GM19240 (cell line): Measurements from ENCODE around the gene RPS6KA6.
"Not testable (repeated sequence)": the region's sequence is repeated elsewhere in the genome, so short reads cannot be mapped to it uniquely, and the experiment has no call there.

ENCODE experiments used
- DNase-seq: peaks from one replicate; pipeline ENCODE4 v3.0.0; 2011; ENCODE audit warnings: low spot score; ENCODE audit not compliant: insufficient read length

The RPS6KA6 gene

GRCh38 chrX:84165711-84166110, 22.3 kb downstream of the RPS6KA6 start:
- DNase-seq, result no peak

- DNase-seq, result no peak
These were observed 25.6 kb downstream of the RPS6KA6 start for GRCh38 chrX:84162401-84162800.

GRCh38 chrX:84161641-84162040, 26.4 kb downstream of the RPS6KA6 start:
- DNase-seq, result no peak

- DNase-seq, result no peak
These were observed 27.3 kb downstream of the RPS6KA6 start for GRCh38 chrX:84160736-84161135.

GRCh38 chrX:84156821-84157220, 31.2 kb downstream of the RPS6KA6 start:
- no peak for DNase-seq

GRCh38 chrX:84155938-84156337, 32.1 kb downstream of the RPS6KA6 start:
- no peak for DNase-seq

GRCh38 chrX:84153538-84153937, 34.5 kb downstream of the RPS6KA6 start:
- DNase-seq, result no peak

- DNase-seq, result no peak
These were observed 43.0 kb downstream of the RPS6KA6 start for GRCh38 chrX:84144991-84145390.

- DNase-seq, result no peak
These were observed 43.7 kb downstream of the RPS6KA6 start for GRCh38 chrX:84144281-84144680.

- DNase-seq, result no peak
These were observed 55.0 kb downstream of the RPS6KA6 start for GRCh38 chrX:84133023-84133422.

GRCh38 chrX:84123585-84123984, 64.4 kb downstream of the RPS6KA6 start:
- no peak for DNase-seq

- no peak for DNase-seq
These were observed 69.2 kb downstream of the RPS6KA6 start for GRCh38 chrX:84118769-84119168.

- no peak for DNase-seq
These were observed 69.7 kb downstream of the RPS6KA6 start for GRCh38 chrX:84118315-84118714.

GRCh38 chrX:84108584-84108983, 79.4 kb downstream of the RPS6KA6 start:
- DNase-seq, result no peak

GRCh38 chrX:84099120-84099519, 88.9 kb downstream of the RPS6KA6 start:
- no peak for DNase-seq

GRCh38 chrX:84079479-84080197, 108.4 kb downstream of the RPS6KA6 start:
- not testable (repeated sequence) for DNase-seq

GRCh38 chrX:84078991-84079390, 109.0 kb downstream of the RPS6KA6 start:
- DNase-seq, result no peak

GRCh38 chrX:84064814-84065213, 123.2 kb downstream of the RPS6KA6 start:
- DNase-seq, result no peak

- no peak for DNase-seq
These were observed 123.8 kb downstream of the RPS6KA6 start for GRCh38 chrX:84064164-84064563.

GRCh38 chrX:84047339-84047738, 140.7 kb downstream of the RPS6KA6 start:
- no peak for DNase-seq

- peak; percentile 1 for DNase-seq
These were observed 141.5 kb downstream of the RPS6KA6 start for GRCh38 chrX:84046403-84046984.

- no peak for DNase-seq
These were observed 143.9 kb downstream of the RPS6KA6 start for GRCh38 chrX:84044051-84044450.
